ENCODE results near the gene TNK1.

TNK1 gene

DNA sequence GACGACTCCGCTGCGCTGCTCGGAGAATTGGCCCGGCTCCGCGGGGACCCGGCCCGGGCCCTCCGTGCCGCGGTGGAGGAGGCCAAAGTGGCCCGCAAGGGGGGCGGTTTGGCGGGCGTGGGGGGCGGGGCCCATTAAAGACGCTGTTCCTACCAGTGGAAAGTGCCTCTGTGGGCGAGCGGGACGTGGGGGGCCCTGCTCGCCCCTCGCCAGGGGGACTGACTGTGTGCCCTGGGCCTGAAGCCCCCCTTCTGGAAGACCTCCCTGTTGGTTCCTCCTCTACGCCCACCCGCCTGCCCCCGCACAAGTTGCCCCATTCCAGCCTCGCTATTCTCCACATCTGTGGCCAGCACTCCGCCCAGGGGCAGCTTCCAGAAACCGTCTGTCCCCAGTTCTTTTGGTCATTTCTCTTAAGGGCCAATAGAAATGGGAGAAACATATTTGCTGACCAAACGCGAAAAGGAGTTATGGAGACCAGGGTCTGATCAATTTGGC is 56.5 kb downstream of the TNK1 start:
- no peak for DNase-seq

DNA sequence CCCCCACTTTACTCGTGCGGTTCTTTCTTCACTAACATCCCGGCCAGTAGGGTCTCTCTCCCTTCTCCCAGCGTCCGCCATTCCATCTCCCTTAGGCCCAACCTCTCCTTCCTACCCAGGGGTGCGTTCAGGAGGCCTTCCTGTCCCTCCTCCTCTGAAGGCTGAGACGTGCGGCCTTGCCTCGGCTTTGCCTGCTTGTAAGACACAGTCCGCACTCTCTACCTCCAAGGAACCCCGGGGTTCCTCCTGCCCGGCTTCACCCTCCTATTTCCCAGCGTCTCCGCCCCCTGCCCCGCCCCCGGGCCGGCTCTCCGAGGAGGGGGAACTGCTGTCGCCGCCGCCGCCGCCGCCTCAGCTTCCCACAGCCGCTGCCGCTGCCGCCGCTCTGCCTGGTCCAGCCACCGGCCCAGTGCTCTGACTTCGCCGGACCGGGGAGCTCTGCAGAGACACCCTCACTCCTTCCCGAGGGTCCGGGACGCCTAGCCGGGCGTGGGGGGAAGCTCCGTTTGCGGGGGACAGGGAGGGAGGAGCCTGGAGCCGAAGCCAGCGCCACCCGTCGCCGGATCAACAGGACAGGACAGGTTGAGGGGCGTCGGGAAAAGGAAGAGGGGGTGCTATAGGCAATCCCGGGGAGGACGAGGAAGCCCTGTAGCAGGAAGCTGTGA is 57.2 kb downstream of the TNK1 start:
- DNase-seq = no peak

DNA sequence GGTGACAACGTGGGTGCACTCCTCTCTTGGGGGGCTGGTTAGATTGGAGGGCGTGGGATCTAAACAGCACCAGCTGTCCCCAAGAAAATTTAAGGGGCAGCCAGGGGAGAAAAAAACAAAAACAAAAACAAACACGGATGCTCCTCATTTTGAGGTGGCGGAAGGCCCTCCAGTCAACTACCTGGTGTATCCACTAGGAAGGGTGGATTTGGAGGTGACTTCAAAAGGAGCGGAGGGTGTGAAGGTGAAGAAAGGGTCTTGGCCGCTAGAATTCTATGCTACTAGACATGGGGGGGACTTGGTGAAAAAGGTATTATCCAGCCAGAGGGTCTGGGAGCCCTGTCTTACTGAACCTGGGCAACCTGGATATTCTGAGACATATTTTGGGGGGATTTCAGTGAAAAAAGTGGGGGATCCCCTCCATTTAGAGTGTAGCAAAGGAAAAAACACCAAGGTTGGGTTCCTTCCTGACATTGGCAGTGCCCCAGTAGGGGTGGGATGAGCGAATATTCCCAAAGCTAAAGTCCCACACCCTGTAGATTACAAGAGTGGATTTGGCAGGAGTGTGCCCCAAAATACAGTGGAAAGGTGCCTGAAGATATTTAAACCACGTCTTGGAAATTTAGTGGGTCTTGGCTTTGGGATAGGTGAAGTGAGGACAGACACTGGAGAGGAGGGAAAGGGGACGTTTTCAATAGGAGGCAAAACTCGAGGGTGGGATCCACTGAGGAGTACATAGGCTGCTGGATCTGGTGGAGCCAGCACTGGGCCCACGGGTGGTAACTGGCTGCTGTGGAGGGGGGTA is 58.0 kb downstream of the TNK1 start:
- DNase-seq = no peak

Measured in 8988T (cell line).